GM12875 (cell line): Measurements from ENCODE around the gene MCAM.

Experiments
- H3K4me3 ChIP-seq: one replicate; pipeline ENCODE4 v1.5.1; 2011; ENCODE audit warnings: low read depth, low read length, control low read depth
- CTCF ChIP-seq: IDR thresholded peaks from 2 replicates; pipeline ENCODE4 v1.5.1; 2011; ENCODE audit warnings: low read depth, mild to moderate bottlenecking, control low read depth, inconsistent platforms, low read length, moderate library complexity, borderline replicate concordance; ENCODE audit not compliant: insufficient read depth

The MCAM gene

GRCh38 chr11:119309953-119310681, 6.8 kb downstream of the MCAM start:
- no peak for TF ChIP-seq CTCF
- H3K4me3 ChIP-seq = no peak overlapping the region

- no peak for TF ChIP-seq CTCF
- H3K4me3 ChIP-seq = no peak overlapping the region
Observed at GRCh38 chr11:119309411-119309810, 7.5 kb downstream of the MCAM start.

GRCh38 chr11:119307974-119308373, 9.0 kb downstream of the MCAM start:
- TF ChIP-seq CTCF = no peak
- H3K4me3 ChIP-seq = no peak overlapping the region

GRCh38 chr11:119307219-119307618, 9.7 kb downstream of the MCAM start:
- TF ChIP-seq CTCF = no peak
- no peak overlapping the region for H3K4me3 ChIP-seq

- TF ChIP-seq CTCF = no peak
- H3K4me3 ChIP-seq = no peak overlapping the region
Observed at GRCh38 chr11:119306373-119306890, 10.5 kb downstream of the MCAM start.

GRCh38 chr11:119305556-119306372, 11.2 kb downstream of the MCAM start:
- no peak for TF ChIP-seq CTCF
- H3K4me3 ChIP-seq = no peak overlapping the region
